Measurements from ENCODE around the gene NHLH2.
A peak's percentile ranks its signal among the peaks of the same experiment; 100 is the strongest.

Gene NHLH2

GRCh38 chr1:115826628-115827027, 14.3 kb downstream of the NHLH2 start:
- no peak for DNase-seq (ENCODE audit: low spot score)
- H3K27ac ChIP-seq = no peak overlapping the region
- TF ChIP-seq CTCF (conservative IDR thresholded peaks at IDR 0.05; ENCODE audit: low read depth) = no peak
- POLR2A ChIA-PET (ENCODE audit: low non-redundant PET) = no interaction called here
- CTCF ChIA-PET = no interaction called here

GRCh38 chr1:115822117-115822516, 18.8 kb downstream of the NHLH2 start:
- ChIA-PET POLR2A (ENCODE audit: low non-redundant PET) (no interaction called here), CTCF (no interaction called here)
- DNase-seq (ENCODE audit: low spot score) = no peak
- no peak for TF ChIP-seq CTCF (conservative IDR thresholded peaks at IDR 0.05; ENCODE audit: low read depth)
- H3K27ac ChIP-seq = no peak overlapping the region

- DNase-seq (ENCODE audit: low spot score) = no peak
- ChIA-PET POLR2A (ENCODE audit: low non-redundant PET) (no interaction called here), CTCF (interaction anchor here (0.7 to 1.1 kb wide), 3 partner anchors 8 to 1390 kb away, joined by 3 to 4 read pairs (median 3); no protein-coding TSS in a partner anchor)
- H3K27ac ChIP-seq = no peak overlapping the region; the same call in 1 of the 2 replicates
- no peak for TF ChIP-seq CTCF (conservative IDR thresholded peaks at IDR 0.05; ENCODE audit: low read depth)
Measured at GRCh38 chr1:115815694-115816093, 25.2 kb downstream of the NHLH2 start.

- H3K27ac ChIP-seq = no peak overlapping the region; the same call in 1 of the 2 replicates
- POLR2A ChIA-PET (ENCODE audit: low non-redundant PET) = no interaction called here
- DNase-seq (ENCODE audit: low spot score) = peak; percentile 39
- CTCF ChIA-PET = interaction anchor here (0.6 to 1.0 kb wide), 3 partner anchors 25 to 1147 kb away, joined by 3 to 4 read pairs (median 3); no protein-coding TSS in a partner anchor
- no peak for TF ChIP-seq CTCF (conservative IDR thresholded peaks at IDR 0.05; ENCODE audit: low read depth)
Measured at GRCh38 chr1:115814685-115815398, 26.1 kb downstream of the NHLH2 start.

- no peak for TF ChIP-seq CTCF (conservative IDR thresholded peaks at IDR 0.05; ENCODE audit: low read depth)
- no peak overlapping the region for H3K27ac ChIP-seq
- DNase-seq (ENCODE audit: low spot score) = no peak
- ChIA-PET CTCF (interaction anchor here (0.5 kb wide), 1 partner anchor 202 kb away, joined by 3 read pairs; no protein-coding TSS in a partner anchor), POLR2A (ENCODE audit: low non-redundant PET) (no interaction called here)
Measured at GRCh38 chr1:115813727-115814126, 27.2 kb downstream of the NHLH2 start.

GRCh38 chr1:115811140-115811828, 29.6 kb downstream of the NHLH2 start:
- TF ChIP-seq CTCF (conservative IDR thresholded peaks at IDR 0.05; ENCODE audit: low read depth) = no peak
- no peak for DNase-seq (ENCODE audit: low spot score)
- CTCF ChIA-PET = interaction anchor here (0.6 kb wide), 2 partner anchors 63 to 163 kb away, joined by 3 to 4 read pairs; no protein-coding TSS in a partner anchor
- H3K27ac ChIP-seq = no peak overlapping the region
- POLR2A ChIA-PET (ENCODE audit: low non-redundant PET) = no interaction called here

Measured in RWPE1 (cell line).